H7 (cell line): ENCODE measurements around the gene ERICH2. TPM values are rescaled to one million over a fixed set of nuclear protein-coding genes. Genes with fewer than 3 reads are reported as not detected.

ENCODE experiments used
- DNase-seq: peaks from one replicate; pipeline ENCODE4 v3.0.0; 2012
- H3K27me3 ChIP-seq: 2 replicates; pipeline ENCODE4 v1.6.0; 2011; ENCODE audit warnings: mild to moderate bottlenecking, low read length; ENCODE audit not compliant: control insufficient read depth, insufficient read depth
- H3K36me3 ChIP-seq: replicated peaks from 2 replicates; pipeline ENCODE4 v1.5.1; 2011; ENCODE audit warnings: low read length; ENCODE audit not compliant: control insufficient read depth, insufficient read depth
- H3K4me3 ChIP-seq: 2 replicates; pipeline ENCODE4 v1.5.1; 2011; ENCODE audit warnings: low read depth, mild to moderate bottlenecking, control low read depth, low read length, moderate library complexity; ENCODE audit not compliant: insufficient read depth
- total RNA-seq: library from RNA; depleted of rRNA; stranded (reverse); fragments of >200 nt; shearing (Covaris generic); gene quantifications from 2 replicates; pipeline ENCODE4 v1.2.3, GENCODE V29; 2014

The ERICH2 gene
- total RNA-seq, 1 experiment from 2014 or later: not detected

- no peak for DNase-seq
- H3K4me3 ChIP-seq: no peak overlapping the region
- H3K36me3 ChIP-seq: no peaks in the 10 kb centered on the region
- H3K27me3 ChIP-seq: no peaks in the 10 kb centered on the region
These were observed 8.7 kb downstream of the ERICH2 start for GRCh38 chr2:170778900-170779299.

GRCh38 chr2:170779304-170779703, 9.1 kb downstream of the ERICH2 start:
- no peak overlapping the region for H3K4me3 ChIP-seq
- H3K36me3 ChIP-seq: no peaks in the 10 kb centered on the region
- DNase-seq: no peak
- H3K27me3 ChIP-seq: no peaks in the 10 kb centered on the region

- no peak for DNase-seq
- H3K27me3 ChIP-seq: no peaks in the 10 kb centered on the region
- no peak overlapping the region for H3K4me3 ChIP-seq
- H3K36me3 ChIP-seq: no peaks in the 10 kb centered on the region
These were observed 12.5 kb downstream of the ERICH2 start for GRCh38 chr2:170782673-170783072.

- Histone ChIP-seq H3K27me3 (no peaks in the 10 kb centered on the region), H3K36me3 (no peaks in the 10 kb centered on the region), H3K4me3 (no peak overlapping the region)
- no peak for DNase-seq
These were observed 13.4 kb downstream of the ERICH2 start for GRCh38 chr2:170783549-170783948.

- Histone ChIP-seq H3K27me3 (no peaks in the 10 kb centered on the region), H3K36me3 (no peaks in the 10 kb centered on the region), H3K4me3 (no peak overlapping the region)
- no peak for DNase-seq
These were observed 28.8 kb downstream of the ERICH2 start for GRCh38 chr2:170798996-170799395.

GRCh38 chr2:170806548-170806947, 36.4 kb downstream of the ERICH2 start:
- no peak for DNase-seq
- no peaks in the 10 kb centered on the region for H3K36me3 ChIP-seq
- no peak overlapping the region for H3K4me3 ChIP-seq
- H3K27me3 ChIP-seq: no peaks in the 10 kb centered on the region

GRCh38 chr2:170812710-170813600, 42.8 kb downstream of the ERICH2 start:
- Histone ChIP-seq H3K27me3 (peaks cover 48% of the 10 kb centered on the region), H3K36me3 (no peaks in the 10 kb centered on the region), H3K4me3 (peak overlapping the region; percentile 33)
- DNase-seq: peak; percentile 65

- peak overlapping the region; percentile 33 for H3K4me3 ChIP-seq
- peaks cover 57% of the 10 kb centered on the region for H3K27me3 ChIP-seq
These were observed 43.7 kb downstream of the ERICH2 start for GRCh38 chr2:170813611-170814532.

GRCh38 chr2:170814533-170815230, 44.5 kb downstream of the ERICH2 start:
- no peaks in the 10 kb centered on the region for H3K36me3 ChIP-seq
- peak; percentile 56 for DNase-seq
- H3K4me3 ChIP-seq: peak overlapping the region; percentile 26; the same call in 1 of the 2 replicates
- H3K27me3 ChIP-seq: peaks cover 65% of the 10 kb centered on the region

More at GRCh38 chr2:170813611-170814532, 43.7 kb downstream of the ERICH2 start:
- peak; percentile 81 for DNase-seq
- H3K36me3 ChIP-seq: no peaks in the 10 kb centered on the region

GRCh38 chr2:170815311-170815710, 45.1 kb downstream of the ERICH2 start:
- H3K36me3 ChIP-seq: no peaks in the 10 kb centered on the region
- peak overlapping the region; percentile 26 for H3K4me3 ChIP-seq
- H3K27me3 ChIP-seq: peaks cover 71% of the 10 kb centered on the region
- DNase-seq: no peak

GRCh38 chr2:170815746-170816503, 45.7 kb downstream of the ERICH2 start:
- peak; percentile 92 for DNase-seq
- no peaks in the 10 kb centered on the region for H3K36me3 ChIP-seq
- H3K27me3 ChIP-seq: peaks cover 78% of the 10 kb centered on the region
- H3K4me3 ChIP-seq: peak overlapping the region; percentile 50

- H3K36me3 ChIP-seq: no peaks in the 10 kb centered on the region
- H3K27me3 ChIP-seq: peaks cover 84% of the 10 kb centered on the region
- DNase-seq: peak; percentile 81
- H3K4me3 ChIP-seq: peak within 1 kb of the TSS; percentile 50
These were observed 46.4 kb downstream of the ERICH2 start, which contains the start of gene GAD1 for GRCh38 chr2:170816504-170817092. GAD1 (plus strand) TSS chr2:170816887; CDS start chr2:170818592, 1,705 bp downstream.
